Heart left ventricle (tissue), 13 donors: ENCODE measurements around the gene GMFB.

Source experiments
- CTCF ChIP-seq, 12 donors: fragments of 200-600 bp; sonication (generic) in 4 of 12; IDR thresholded peaks; one replicate each; pipeline versions ENCODE4 v1.5.0 to v1.8.0; 2018 to 2022; ENCODE audit warnings: antibody characterized with exemption in 12 of 12, mild to moderate bottlenecking in 5 of 12
- POLR2A ChIP-seq, 2 donors: fragments of 450-650 bp; IDR thresholded peaks; one replicate each; pipeline ENCODE4 v1.6.1; 2017; ENCODE audit warnings: antibody characterized with exemption in 2 of 2, mild to moderate bottlenecking in 2 of 2, moderate library complexity in 2 of 2
- donor health status: ischemic (EF 13 %, LVEDD 7.1; RV severe dilation, severe dysfunction).
- donor health status: DM: no; HTN: yes; CAD: no.
- donor health status: DM: no; HTN: no; CAD: no.
- donor health status: ischemic (EF 25% LVEDD 6.9; RV normal size, moderate dysfunction).
- donor health status: ischemic (EF 25% LVEDD 5.7; RV mildly dilated, moderate dysfunction).
- donor health status: ischemic (EF 35%, LVEDD 5.7; RV mildly dilated, moderate dysfunction).
- donor health status: nonischemic (EF 11% LVEDD 7.7; RV severe dilation, severe dysfunction).
- donor health status: DM: yes; HTN: yes; CAD: no.
- donor health status: PGD.
- donor health status: ischemic (EF 29% LVEDD 5.4; RV normal size, mild dysfunction).
- donor health status: nonischemic (EF 23%, LVEDD 6.1; RV moderate dilation, normal function).

GRCh38 chr14:54440037-54440436 lies 48.7 kb downstream of the GMFB start:
- TF ChIP-seq POLR2A (IDR thresholded peaks at IDR 0.05): no peak
- no peak for TF ChIP-seq CTCF (IDR thresholded peaks at IDR 0.05)
